ENCODE results near the gene KMT5C.
A peak's percentile ranks its signal among the peaks of the same experiment; 100 is the strongest.
"Not testable (repeated sequence)": the region's sequence is repeated elsewhere in the genome, so short reads cannot be mapped to it uniquely, and the experiment has no call there.

KMT5C gene

DNA sequence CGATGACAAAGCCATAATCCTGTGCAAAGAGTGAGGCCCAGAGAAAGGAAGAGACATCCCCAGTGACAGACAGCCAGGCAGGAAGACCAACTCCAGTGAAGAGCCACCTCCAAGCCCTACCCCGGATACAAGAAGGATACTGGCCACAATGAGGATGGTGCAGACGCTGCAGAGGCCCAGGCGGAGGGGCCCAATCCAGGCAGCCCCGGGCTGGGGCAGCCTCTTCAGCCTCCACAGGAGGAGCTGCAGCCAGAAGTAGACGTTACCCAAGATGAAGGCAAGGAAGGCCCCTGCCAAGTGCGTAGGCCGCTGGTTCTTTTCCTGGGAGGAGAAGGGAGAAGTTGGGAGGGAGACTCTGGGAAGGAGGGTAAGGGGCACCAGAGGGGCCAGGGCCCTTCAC, 23.0 kb upstream of the KMT5C start:
- DNase-seq (ENCODE audit: low spot score), result no peak
- no peak for FAIRE-seq

DNA sequence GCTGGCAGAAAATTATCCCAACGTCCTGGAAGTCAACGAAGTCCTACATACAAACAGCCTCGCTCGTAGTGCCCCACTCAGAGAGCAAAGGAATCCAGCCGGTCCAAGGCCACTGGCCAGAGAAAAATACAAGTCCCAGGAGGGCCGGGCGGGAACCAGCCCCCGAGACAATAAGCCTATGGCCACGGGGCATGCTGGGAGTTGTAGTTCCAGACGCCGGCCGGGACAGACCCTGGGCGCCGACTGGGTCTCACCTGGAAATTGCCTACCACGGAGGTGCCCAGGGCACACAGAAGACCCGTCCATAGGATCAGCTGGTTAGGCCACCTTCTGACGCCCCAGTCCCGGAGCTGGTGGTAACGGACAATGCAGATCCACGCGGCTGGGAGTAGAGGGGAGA, 19.9 kb upstream of the KMT5C start:
- no peak for FAIRE-seq
- DNase-seq (ENCODE audit: low spot score), result peak; percentile 67

DNA sequence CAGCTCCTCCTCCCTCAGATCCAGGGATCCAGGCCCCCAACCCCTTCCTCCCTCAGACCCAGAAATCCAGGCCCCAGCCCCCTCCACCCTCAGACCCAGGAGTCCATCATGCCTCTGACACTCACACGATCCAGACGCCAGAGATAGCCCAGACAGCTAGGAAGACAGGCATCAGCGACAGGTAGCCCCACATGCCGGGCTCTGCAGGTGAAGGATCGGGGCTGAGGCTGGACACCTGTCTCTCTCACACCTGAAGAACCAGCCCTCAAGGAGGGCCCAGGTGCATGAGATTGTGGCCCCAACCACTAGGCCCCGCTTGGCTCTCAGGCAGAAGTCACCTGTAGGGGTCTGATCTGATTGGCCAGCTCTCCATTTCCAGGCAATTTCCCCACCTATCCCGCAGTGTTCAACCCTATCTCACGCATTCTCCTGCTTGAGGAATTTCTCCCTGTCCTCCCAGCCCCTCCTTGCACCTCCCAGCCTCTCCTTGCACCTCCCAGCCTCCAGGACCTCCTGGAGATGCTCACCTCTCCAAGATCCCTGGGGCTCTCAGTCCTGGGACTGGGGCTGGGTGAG, 18.7 kb upstream of the KMT5C start:
- no peak for FAIRE-seq
- no peak for DNase-seq (ENCODE audit: low spot score)

DNA sequence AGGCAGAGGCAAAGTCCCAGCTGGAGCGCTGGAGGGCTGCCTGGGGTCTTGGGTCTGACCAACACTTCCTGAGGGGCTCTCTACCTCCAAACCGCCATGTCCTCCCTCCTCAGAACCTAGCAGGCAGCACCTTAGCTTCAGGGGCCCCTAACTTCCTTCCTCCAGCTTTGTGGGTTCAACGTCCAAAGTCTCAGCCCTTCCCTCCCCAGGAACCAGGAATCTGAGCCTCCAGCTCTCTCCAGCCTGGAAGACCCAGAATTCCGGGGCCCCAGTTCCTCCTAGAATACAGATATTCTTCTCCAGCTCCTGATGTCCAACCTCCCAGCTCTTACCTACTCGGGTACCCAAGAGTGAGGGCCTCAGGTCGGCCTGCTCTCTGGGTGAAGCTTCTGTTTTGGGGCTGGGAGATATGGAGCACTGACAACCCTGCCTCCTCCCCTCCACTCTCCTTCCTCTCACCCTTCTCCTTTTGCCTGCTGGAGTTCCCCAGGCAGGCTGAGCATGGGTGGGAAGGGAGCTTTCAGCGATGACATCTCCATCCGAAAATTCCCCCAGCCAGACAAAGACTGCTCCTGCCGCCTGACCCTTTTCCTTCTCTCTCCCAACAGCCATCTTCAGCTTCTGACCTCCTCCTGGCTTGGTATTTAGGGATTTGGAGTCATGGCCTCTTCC, 18.1 kb upstream of the KMT5C start:
- DNase-seq (ENCODE audit: low spot score) (no peak), FAIRE-seq (no peak)

DNA sequence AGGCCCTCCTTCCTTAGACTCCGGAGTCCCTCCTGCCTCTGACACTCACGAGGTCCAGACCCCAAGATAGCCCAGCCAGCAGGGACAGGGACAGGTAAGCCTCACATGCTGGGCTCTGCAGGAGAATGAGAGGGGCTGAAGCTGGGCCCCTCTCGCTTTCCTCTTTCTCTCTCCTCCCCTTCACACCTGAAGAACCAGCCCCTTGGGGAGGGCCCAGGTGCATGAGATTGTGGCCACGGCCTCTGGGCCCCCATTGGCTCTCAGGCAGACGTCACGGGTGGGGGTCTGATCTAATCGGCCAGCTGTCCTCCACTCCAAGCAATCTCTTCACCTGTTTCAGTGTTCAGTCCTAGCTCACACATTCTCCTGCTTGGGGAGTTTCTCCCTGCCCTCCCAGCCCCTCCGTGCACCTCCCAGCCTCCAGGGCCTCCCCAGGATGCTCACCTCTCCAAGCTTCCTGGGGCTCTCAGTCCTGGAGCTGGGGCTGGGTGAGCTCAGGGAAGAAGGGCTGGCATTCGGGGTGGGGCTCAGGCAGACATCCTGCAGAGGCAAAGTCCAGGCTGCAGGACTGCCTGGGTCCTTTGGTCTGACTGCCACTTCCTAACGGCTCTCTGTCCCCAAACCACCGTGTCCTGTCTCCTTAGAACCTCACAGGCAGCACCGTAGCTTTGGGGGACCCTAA, 17.3 kb upstream of the KMT5C start:
- FAIRE-seq (no peak), DNase-seq (ENCODE audit: low spot score) (no peak)

DNA sequence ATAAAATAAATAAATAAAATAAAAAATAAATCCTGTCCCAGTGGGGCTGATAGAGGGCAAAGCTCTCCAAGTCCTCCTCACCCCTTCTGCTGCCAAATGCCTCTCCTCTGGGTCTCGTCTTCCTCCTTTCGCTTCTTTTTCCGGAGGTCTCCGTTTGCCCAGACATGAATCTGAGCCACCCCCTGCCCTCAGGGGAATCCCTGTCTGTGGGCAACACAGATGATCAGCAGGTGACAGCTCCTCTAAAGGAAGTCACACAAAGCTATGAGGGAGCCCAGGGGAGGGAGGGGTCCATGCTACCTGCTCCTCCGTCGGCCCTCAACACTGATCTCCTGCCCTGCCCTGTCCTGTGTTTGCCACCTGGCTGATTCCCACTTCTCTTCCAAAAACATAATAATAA, 15.0 kb upstream of the KMT5C start:
- FAIRE-seq (no peak), DNase-seq (ENCODE audit: low spot score) (no peak)

DNA sequence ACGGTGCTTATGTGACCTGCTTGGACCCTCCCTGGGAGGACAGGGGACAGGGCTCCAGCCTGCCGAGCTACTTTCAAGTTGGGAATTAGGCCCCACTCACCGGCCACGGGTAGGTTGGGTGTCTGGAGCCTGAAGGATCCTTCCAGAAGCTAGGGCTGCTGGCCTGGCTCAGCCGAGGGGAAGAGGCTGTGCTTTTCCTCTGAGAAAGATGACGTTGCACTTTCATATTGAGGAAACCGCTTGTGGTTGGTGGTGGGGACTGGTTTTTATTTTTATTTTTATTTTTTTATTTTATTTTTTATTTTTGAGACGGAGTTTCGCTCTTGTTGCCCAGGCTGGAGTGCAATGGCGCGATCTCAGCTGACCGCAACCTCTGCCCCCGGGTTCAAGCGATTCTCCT, 14.5 kb upstream of the KMT5C start, which contains the start of gene TMEM150B:
TMEM150B (minus strand) TSS at position 170 of the 400 bp plus-strand sequence. CDS start 4,305 bp downstream, outside the sequence.
- FAIRE-seq (no peak), DNase-seq (ENCODE audit: low spot score) (no peak)

DNA sequence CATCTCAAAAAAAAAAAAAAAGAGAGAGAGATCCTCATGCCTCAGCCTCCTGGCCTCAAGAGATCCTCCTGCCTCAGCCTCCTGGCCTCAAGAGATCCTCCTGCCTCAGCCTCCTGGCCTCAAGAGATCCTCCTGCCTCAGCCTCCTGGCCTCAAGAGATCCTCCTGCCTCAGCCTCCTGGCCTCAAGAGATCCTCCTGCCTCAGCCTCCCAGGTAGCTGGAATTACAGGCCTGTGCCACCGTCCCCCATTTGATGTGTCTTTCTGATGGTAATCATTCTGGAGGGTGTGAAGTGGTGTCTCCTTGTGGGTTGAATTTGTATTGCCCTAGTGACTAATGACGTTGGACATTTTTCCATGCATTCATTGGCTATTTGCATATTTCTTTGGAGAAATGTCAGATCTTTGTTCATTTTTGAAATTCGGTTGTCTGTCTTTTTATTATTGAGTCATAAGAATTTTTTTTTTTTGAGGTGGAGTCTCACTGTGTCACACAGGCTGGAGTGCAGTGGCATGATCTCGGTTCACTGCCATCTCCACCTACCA, 10.8 kb upstream of the KMT5C start:
- not testable (repeated sequence) for FAIRE-seq
- peak; percentile 35 for DNase-seq (ENCODE audit: low spot score)

DNA sequence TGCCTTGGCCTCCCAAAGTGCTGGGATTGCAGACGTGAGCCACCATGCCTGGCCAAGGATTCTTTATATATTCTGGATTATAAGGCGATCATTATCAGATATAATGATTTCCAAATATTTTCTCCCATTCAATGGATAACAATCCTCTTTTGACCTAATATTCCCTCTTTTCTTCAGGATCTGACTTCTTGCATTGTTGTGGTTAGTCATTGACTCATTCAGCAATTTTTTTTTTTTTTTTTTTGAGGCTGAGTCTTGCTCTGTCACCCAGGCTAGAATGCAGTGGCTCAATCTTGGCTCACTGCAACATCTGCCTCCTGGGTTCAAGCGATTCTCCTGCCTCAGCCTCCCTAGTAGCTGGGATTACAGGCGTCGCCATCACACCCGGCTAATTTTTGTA, 9.9 kb upstream of the KMT5C start:
- FAIRE-seq; DNase-seq (ENCODE audit: low spot score): not testable (repeated sequence)

DNA sequence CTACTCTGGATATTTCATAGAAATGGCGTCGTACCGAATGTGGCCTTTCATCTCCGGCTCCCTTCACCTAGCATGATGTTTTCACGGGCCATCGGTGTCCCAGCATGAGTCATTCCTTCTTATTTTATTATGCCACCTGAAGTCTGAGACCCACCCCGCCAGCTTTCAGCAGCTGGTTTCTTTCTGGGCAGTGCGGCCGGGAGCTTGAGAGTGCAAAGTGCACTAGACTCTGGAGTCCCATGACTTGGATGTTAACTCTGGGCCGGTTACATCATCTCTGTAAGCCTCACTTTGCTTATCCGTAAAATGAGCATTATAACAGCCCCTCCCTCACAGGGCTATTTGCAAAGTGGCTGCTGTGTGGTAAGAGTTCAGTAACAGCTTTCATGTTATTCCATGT, 5.8 kb upstream of the KMT5C start:
- no peak for DNase-seq (ENCODE audit: low spot score)
- FAIRE-seq, result no peak

DNA sequence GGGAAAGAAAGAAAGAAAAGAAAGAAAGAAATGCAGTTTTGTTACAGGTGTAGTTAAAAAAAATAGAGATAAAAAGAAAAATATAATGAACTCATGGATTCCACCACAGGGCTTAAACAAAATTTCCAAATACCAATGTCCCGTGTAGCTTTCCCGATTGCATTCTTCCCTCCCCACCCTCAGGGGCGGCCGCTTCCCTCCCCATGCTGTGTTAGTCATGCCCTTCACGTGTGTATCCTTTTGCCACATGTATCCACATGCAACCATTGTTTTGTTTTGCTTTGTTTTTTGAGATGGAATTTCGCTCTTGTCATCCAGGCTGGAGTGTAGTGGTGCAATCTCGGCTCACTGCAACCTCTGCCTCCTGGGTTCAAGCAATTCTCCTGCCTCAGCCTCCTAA, 3.6 kb upstream of the KMT5C start:
- DNase-seq (ENCODE audit: low spot score), result no peak
- FAIRE-seq, result no peak

DNA sequence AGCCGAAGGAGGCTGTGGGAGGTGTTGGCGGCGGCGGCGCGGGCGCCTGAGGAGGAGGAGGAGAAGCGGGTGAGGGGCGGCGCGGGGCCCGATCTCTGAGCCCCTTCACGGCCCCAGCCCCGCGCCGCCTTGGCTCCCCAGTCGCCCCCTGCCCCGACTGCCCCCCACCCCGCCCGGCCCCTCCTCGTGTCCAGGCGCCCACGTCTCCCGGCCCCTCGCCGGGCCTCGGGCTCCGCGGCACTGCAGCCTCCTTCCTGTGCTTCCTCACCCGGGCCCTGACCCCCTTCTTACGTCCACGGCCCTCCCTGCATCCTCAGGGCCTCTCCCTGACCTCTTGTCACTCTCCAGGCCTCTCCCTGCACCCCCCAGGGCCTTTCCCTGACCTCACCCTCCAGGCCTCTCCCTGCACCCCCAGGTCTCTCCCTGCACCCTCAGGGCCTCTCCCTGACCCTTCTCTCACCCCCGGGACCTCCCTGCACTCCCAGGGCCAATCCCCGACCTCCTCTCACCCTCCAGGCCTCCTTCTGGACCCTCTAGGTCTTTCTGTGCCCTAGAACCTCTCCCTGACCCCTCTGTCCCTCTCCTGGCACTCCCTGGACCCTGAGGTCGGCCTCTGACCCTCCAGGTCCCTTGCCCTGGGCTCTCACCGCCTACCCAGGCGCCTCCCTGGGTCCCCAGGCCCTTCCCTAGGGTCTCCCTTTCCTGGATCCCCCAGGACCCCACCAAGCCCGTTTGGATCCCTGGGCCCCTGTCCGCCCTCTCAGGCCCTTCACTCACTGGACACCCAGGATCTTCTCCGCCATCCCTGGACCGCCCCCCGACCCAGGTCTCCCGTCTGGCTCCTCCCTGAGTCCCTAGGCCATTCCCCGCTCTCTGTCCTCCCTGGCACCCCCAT, 460 bp downstream of the KMT5C start:
- no peak for DNase-seq (ENCODE audit: low spot score)
- no peak for FAIRE-seq

DNA sequence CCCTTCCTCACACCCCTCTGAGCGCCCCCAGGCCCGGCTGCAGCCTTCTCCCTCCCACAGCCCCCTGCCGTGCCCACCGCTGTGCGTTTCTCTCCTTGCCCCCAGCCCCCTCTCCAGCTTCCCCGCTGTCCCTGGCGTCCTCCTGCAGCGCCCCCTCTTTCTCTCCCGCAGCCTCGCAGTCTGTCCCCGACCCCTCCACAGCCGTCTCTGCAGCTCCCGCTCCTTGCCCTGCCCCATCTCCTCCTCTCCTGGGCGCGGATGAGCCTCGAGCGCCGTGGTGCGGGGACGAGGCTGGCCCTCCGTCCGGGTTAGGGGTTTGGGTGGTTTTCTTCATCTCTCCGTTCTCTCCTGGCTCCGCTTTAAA, 1.1 kb downstream of the KMT5C start:
- DNase-seq (ENCODE audit: low spot score), result no peak
- FAIRE-seq, result no peak

DNA sequence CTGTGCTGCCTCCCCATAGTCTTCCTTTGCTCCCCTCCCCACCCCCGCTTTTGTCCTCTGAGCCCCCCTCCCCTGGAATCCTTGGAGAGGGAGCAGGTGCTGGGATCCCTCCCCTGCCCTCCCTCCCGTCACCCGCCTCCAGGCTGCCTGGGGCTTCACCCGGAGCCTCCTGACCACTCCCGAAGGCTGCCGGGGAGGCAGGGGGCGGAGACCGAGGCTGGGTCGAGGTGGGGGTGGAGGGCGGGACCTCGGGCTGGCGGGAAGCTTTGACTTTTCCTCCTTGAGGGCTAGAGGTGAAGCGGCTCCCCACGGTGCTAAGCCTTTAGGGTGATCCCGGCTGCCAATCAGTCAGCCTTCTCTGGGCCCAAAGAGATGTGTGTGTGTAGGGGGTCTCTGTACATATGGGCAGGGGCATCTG, 1.5 kb downstream of the KMT5C start:
- DNase-seq (ENCODE audit: low spot score) (peak; percentile 88), FAIRE-seq (no peak)

DNA sequence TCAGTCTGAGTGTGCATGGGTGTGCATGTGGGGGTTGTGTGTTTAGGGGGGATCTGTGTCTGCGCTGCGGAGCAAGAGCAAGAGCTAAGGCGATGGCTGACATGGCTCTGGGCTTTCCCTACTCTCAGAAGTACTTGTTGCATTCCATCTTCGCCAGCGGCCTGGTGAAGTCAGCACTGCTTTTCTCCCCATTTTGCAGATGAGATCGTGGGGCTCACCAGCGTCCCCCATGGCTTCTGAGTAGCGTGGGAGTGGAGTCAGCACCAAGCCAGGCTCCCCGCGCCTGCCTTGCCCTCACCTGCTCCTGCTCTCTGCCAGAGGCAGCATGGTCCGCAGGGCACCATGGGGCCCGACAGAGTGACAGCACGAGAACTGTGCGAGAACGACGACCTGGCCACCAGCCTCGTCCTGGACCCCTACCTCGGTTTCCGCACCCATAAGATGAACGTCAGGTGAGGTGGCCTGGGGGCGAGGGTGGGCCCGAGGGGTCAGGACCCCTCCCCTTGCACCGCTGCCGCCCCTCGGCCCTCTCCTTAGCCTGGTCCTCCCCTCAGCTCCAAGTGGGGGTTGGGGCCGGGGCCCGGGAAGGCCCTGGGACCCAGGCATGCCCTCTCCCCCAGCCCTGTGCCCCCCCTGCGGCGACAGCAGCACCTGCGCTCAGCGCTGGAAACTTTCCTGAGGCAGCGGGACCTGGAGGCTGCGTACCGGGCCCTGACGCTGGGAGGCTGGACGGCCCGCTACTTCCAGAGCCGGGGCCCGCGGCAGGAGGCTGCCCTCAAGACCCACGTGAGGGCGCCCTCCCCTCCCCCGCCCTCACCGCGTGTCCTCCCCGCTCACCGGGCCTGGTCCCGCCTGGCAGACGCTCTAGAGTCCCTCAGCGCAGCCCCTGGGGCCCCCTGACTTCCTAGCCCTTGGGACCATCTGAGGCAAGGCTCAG, 2.2 kb downstream of the KMT5C start:
- FAIRE-seq (no peak), DNase-seq (ENCODE audit: low spot score) (no peak)

DNA sequence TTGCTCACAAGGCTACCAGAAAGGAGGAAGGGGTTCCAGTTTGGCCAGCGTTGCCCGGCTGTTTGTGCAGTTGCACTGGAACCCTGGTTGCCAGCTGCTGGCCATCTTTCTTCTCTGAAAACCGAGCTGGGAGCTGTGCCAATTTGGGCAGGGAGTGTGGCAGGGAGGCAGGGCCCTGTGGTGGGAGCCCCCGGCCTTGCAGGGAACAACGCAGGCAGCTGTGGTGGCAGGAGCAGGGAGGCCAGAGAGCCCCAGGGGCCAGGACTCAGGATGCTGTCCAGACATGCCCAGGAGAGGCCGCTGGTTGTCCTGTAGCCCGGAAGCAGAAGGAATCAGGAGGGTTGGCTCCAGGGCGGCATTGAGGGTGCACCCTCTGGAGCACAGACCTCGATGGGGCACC, 4.8 kb downstream of the KMT5C start:
- no peak for FAIRE-seq
- no peak for DNase-seq (ENCODE audit: low spot score)

DNA sequence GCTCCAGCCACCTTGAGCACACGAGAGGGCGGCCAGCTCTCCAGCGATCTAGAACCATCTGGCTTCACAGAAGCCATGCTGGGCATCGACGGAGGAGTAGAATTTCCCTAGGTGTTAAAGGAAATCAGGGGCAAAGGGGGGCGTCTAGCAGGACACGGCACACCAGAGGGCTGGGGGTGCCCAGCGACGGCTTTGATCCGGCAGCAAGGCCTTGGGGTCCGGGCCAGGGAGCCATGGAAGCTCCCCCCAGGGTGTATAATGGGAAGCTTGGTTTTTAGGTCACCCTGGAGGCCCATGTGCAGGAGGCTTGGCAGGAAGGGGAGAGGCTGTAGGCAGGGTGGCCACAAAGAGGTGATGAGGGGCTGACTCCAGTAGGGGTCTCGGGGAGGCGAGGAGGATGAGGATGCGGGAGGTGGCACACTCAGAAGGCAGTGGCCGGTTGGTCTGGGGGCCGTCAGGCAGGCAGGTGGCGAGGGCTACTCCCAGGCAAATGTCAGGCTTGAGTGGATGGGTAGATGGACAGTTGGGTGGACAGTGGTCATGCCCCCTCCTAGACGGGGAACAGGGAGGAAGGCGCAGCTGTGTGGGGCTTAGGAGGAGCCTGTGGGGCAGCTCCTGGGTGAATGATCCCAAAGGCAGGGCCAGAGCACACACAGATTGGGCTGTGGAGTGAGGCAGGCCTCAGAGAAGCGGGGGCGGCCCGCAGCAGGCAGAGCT, 5.6 kb downstream of the KMT5C start:
- DNase-seq (ENCODE audit: low spot score), result no peak
- FAIRE-seq, result no peak

DNA sequence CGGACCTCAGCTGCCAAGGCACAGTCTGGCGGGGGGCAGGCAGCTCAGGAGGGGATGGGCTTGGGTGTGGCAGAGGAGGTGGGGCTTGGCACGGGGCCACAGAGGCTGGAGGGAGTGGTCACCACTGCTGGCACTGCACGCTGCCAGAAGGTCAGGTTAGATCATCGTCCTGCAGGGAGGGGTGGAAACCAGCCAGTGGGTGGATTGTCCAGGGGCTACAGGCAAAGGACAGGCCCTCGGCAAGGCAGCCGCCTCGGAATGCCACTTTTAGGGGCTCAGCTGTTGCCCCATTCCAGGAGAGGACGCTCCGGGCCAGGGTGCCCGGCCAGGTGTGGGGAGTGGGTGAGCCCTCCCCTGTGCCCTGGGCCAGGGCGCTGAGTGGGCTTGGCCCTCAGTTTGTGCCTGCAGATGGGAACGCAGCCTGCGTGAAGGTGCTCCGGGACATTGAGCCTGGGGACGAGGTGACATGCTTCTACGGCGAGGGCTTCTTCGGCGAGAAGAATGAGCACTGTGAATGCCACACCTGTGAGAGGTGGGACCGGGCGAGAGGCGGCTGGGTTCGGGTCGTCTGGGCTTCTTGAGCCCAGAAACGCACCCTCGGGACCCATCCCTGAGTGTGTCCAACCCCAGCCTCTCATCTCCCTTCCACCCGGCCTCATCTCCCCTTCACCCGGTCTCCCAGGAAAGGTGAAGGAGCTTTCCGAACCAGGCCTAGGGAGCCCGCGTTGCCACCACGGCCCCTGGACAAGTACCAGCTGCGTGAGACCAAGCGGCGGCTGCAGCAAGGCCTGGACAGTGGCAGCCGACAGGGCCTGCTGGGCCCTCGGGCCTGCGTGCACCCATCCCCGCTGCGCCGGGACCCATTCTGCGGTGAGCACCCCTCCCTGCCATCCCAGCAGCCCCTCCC, 6.4 kb downstream of the KMT5C start:
- peak; percentile 56 for FAIRE-seq
- no peak for DNase-seq (ENCODE audit: low spot score)
